Measurements from ENCODE around the gene ZNF830.
"Not testable (repeated sequence)": the region's sequence is repeated elsewhere in the genome, so short reads cannot be mapped to it uniquely, and the experiment has no call there.

ZNF830 gene

DNA sequence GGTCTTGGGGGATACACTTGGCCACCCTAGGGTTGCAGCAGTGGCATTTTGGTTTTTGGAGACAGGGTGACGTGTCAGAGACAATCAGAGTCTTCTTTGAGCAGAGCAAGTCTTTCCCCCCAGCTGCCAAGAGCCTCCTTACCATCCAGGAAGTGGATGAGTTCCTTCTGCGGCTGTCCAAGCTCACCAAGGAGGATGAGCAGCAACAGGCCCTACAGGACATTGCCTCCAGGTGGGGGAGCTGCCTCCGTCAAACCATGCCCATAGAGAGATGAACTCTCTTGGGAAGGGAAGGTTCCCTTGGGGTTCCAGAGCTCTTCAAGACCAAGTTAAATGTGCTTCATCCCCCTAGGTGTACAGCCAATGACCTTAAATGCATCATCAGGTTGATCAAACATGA lies 30.3 kb downstream of the ZNF830 start:
- DNase-seq, result no peak

- no peak for DNase-seq
These were observed 31.7 kb downstream of the ZNF830 start for GRCh38 chr17:34993031-34993430.

GRCh38 chr17:34996422-34997285 lies 35.3 kb downstream of the ZNF830 start:
- no peak for DNase-seq

GRCh38 chr17:34997355-34997862 lies 36.1 kb downstream of the ZNF830 start:
- DNase-seq, result peak; percentile 8

DNA sequence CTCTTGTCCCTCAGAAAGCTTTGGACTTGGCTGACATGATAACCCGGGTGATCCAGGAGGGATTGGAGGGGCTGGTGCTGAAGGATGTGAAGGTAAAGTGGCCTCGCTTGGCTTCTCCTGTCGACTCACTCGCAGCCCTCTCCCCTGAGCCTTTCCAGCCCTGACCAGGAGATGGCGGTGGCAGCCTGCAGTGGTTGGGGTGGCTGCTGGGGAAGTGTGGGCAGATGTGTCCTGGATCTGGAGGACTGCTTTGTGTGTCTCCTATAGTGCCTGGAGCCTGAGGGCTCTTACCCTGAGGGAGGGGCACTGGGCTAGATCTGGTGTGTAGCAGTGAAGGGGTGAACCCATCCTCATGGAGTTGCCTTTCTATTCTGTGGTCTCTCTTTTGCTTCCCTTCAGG lies 36.9 kb downstream of the ZNF830 start:
- peak; percentile 8 for DNase-seq

DNA sequence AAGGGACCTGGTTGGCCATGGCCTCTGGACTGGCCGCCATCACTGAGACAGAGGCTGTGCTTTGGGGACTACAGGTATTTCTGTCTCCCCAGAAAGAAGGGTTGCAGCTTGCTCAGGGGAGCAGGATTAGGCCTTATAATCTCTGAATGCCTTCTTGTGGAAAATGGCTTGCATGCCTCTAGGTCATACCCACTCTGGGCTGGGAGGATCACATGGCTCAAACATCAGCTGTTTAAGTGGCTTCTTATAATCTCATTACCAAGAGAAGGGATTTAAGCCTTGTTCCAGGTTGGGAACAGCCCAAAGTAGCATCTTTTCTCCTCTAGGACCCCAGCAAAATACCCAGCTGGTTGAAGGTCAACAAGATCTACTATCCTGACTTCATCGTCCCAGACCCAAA lies 38.1 kb downstream of the ZNF830 start:
- no peak for DNase-seq

DNA sequence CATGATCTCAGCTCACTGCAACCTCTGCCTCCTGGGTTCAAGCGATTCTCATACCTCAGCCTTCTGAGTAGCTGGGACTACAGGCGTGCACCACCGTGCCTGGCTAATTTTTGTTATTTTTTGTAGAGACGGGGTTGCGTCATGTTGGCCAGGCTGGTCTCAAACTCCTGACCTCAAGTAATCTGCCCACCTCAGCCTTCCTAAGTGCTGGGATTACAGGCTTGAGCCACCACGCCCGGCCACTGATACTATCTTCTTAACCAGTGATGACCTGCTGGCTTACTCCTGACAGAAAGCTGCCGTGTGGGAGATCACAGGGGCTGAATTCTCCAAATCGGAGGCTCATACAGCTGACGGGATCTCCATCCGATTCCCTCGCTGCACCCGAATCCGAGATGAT lies 39.6 kb downstream of the ZNF830 start:
- not testable (repeated sequence) for DNase-seq

GRCh38 chr17:35001549-35001948 lies 40.2 kb downstream of the ZNF830 start:
- no peak for DNase-seq

DNA sequence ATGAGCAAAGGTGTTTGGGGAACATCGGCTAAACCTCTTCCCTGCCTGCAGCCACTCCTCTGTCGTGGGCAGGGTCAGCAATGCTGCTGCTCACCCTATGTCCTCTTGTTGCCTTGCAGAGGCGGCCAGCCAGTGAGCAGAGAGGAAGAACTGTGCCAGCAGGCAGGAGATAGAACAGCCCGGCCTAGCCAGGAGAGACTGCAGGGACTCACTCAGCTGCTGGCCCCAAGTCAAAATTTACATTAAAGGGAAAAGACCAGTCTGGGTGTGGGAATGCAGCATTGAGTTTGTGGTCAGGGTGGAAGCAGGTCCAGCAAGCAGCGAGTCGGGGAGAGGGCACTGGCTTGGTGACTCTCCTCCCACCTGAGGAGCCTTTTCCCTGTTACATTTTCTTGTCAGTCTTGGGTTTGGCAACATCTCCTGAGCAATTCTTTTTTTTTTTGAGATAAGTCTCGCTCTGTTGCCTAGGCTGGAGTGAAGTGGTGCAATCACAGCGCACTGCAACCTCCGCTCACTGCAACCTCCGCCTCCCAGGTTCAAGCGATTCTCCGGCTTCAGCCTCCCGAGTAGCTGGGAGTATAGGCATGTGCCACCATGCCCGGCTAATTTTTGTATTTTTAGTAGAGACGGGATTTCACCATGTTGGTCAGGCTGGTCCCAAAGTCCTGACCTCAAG lies 41.7 kb downstream of the ZNF830 start:
- no peak for DNase-seq

GRCh38 chr17:35003778-35004177 lies 42.4 kb downstream of the ZNF830 start:
- no peak for DNase-seq

DNA sequence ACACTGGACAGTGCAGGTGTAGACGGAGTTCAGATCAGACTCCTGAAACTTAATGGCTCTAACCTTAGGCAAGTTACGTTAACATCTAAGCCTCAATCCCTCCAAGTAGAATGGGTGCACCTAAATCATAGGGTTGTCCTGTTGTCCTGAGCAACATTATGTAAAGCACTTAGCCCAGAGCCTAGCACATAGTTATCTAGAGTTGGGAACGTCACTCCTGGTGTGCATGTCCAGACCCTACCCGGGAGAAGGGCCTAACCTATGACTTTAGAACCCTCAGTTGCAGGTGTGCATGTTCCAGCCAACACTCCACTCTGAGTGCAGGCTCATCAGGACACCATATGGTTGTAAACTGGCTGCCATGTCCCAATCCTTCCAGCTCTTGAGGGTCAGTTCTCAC lies 45.0 kb downstream of the ZNF830 start:
- DNase-seq, result no peak

- no peak for DNase-seq
These were observed 45.6 kb downstream of the ZNF830 start for GRCh38 chr17:35006961-35007360.

DNA sequence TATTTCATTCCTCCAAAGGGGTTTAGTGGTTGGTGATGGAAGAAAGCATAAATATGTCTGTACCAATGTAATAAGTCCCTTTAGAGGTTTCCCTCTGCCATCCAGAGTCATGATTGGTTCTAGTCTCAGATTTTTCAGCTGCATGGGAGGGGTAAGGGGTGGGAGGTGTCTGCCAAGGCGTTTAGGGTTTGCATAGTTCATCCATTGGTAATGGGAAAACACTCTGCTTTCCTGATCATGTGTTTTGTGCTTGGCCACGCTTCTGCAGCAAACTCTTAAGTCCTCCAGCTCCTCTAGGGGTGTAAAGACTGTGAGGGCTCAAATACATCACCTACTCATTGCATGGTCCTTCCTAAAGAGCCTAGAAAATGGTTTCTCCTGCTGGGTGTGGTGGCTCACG lies 48.8 kb downstream of the ZNF830 start:
- no peak for DNase-seq

DNA sequence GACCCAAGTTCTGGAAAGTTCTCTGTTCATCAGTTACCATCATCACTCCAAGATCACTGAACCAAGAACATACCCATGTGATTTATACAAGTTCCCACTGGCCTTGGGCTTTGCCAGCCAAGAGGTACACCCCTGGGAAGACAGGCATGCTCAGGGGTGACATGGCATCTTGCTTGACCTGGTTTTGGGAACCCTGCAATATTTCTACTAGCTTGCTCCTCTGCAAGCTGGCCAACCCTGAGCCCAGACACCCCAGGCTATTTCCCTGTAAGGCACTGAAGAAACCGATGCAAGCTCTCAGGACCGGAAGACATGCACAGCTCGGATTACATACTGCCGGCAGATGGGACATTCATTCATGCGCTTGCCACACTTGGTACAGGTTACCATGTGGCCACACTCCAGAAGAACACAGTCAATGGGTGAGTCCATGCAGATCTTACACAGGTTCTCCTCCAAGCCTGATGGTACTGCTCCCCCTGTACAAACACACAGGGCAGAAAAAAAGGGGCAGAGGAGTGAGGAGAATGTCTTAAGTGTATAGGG lies 50.4 kb downstream of the ZNF830 start:
- peak; percentile 46 for DNase-seq

Measured in NCI-H2107 (cell line).